K562 (cell line): Measurements from ENCODE around the gene FOS. TPM values are rescaled to one million over a fixed set of nuclear protein-coding genes. Genes with fewer than 3 reads are reported as not detected.

Source experiments
- BRCA1 ChIP-seq, 2 experiments: fragments of 450-650 bp in 1 of 2; sonication (generic) in 1 of 2; formaldehyde crosslinking in 1 of 2; IDR thresholded peaks; 2 replicates each; pipeline versions ENCODE4 v1.5.0 to v1.6.1; 2017 to 2020; ENCODE audit warnings: mild to moderate bottlenecking in 1 of 2, missing genetic modification reagents in 1 of 2
- CC2D1A ChIP-seq: fragments of 450-650 bp; IDR thresholded peaks from 2 replicates; pipeline ENCODE4 v1.6.1; 2017; ENCODE audit warnings: mild to moderate bottlenecking
- DEAF1 ChIP-seq: fragments of 450-650 bp; formaldehyde crosslinking; IDR thresholded peaks from 2 replicates; pipeline ENCODE4 v1.4.0; 2020; ENCODE audit warnings: mild to moderate bottlenecking, moderate library complexity
- HBP1 ChIP-seq: fragments of 450-650 bp; formaldehyde crosslinking; IDR thresholded peaks from 2 replicates; pipeline ENCODE4 v1.4.0; 2022; ENCODE audit warnings: missing genetic modification characterization
- NCOA4 ChIP-seq: fragments of 450-650 bp; IDR thresholded peaks from 2 replicates; pipeline ENCODE4 v1.6.1; 2018; ENCODE audit warnings: mild to moderate bottlenecking; ENCODE audit not compliant: partially characterized antibody
- PKNOX1 ChIP-seq: fragments of 450-650 bp; IDR thresholded peaks from 2 replicates; pipeline ENCODE4 v1.6.1; 2016
- RAD21 ChIP-seq, 2 experiments: fragments of 250-450 bp in 1 of 2; fragments of 450-650 bp in 1 of 2; sonication (Bioruptor Pico) in 1 of 2; formaldehyde crosslinking in 1 of 2; IDR thresholded peaks in 1 of 2; conservative IDR thresholded peaks in 1 of 2; 2 replicates each; pipeline versions ENCODE4 v1.4.0 to v1.8.0; 2020 to 2022; ENCODE audit warnings: mild to moderate bottlenecking in 2 of 2, moderate library complexity in 1 of 2
- RBM22 ChIP-seq: fragments of 200-400 bp; formaldehyde crosslinking; IDR thresholded peaks from 2 replicates; pipeline ENCODE4 v1.6.1; 2018; ENCODE audit warnings: low read length, low read depth; ENCODE audit not compliant: poor library complexity, severe bottlenecking
- RHOXF2B ChIP-seq: fragments of 250-450 bp; sonication (Bioruptor Pico); conservative IDR thresholded peaks from 2 replicates; pipeline ENCODE4 v1.5.1; 2021
- SIRT6 ChIP-seq: IDR thresholded peaks from one replicate; pipeline ENCODE4 v1.6.1; 2012; ENCODE audit warnings: low read depth, mild to moderate bottlenecking, control low read depth, inconsistent platforms, low read length, moderate library complexity
- SMAD2 ChIP-seq: fragments of 150-350 bp; IDR thresholded peaks from 2 replicates; pipeline ENCODE4 v1.6.1; 2014; ENCODE audit warnings: low read depth, mild to moderate bottlenecking, low read length
- STAT6 ChIP-seq: sonication (generic); formaldehyde crosslinking; IDR thresholded peaks from 2 replicates; pipeline ENCODE4 v1.8.1; 2023; ENCODE audit warnings: mild to moderate bottlenecking, missing genetic modification reagents
- ZNF282 ChIP-seq: sonication (generic); formaldehyde crosslinking; IDR thresholded peaks from 2 replicates; pipeline ENCODE4 v1.8.1; 2023; ENCODE audit warnings: missing genetic modification reagents
- ZNF41 ChIP-seq: fragments of 250-450 bp; sonication (Bioruptor Pico); conservative IDR thresholded peaks from 2 replicates; pipeline ENCODE4 v1.4.0; 2020; ENCODE audit warnings: mild to moderate bottlenecking
- ZNF77 ChIP-seq: fragments of 250-450 bp; sonication (Bioruptor Pico); IDR thresholded peaks from 2 replicates; pipeline ENCODE4 v1.5.0; 2020
- polyA plus RNA-seq, 8 experiments: library from polyadenylated mRNA; depleted of rRNA in 4 of 8; stranded (reverse) in 5 of 8; unstranded in 3 of 8; fragments of >200 nt; fragmentation: Nextera tagmentation in 2 of 8; fragmentation: Illumina TruSeq in 1 of 8; extraction: Ambion mirVana in 2 of 8; extraction: Trizol in 1 of 8; gene quantifications; 2 replicates each; pipeline versions ENCODE4 v1.2.1 to v1.2.3, GENCODE V29; 2011 to 2014; ENCODE audit warnings: inconsistent platforms in 1 of 8, missing spikeins in 1 of 8
- total RNA-seq, 7 experiments: library from RNA; depleted of rRNA in 6 of 7; stranded (reverse); fragments of >200 nt in 6 of 7; fragmentation: Illumina TruSeq in 2 of 7; extraction: Trizol in 2 of 7; gene quantifications; 2 replicates each; pipeline versions ENCODE4 v1.2.1 to v1.2.3, GENCODE V29; 2011 to 2021; ENCODE audit warnings: low replicate concordance in 1 of 7

Gene FOS
- total and polyA plus RNA-seq, 9 of the 15 experiments (the other 6 are each of a cell fraction or from before 2014, with no cell fraction given), result 0.54 to 13.8 (median 8.9) TPM

GRCh38 chr14:75306927-75307699 is 28.5 kb downstream of the FOS start (continued):
- TF ChIP-seq CC2D1A (no peak), SMAD2 (no peak), ZNF77 (CRISPR knock-in tag) (no peak), ZNF282 (no peak), RAD21 (CRISPR knock-in tag; conservative IDR thresholded peaks at IDR 0.05 in 1 of 2, IDR thresholded peaks at IDR 0.05 in 1 of 2) (peak; percentile 55 to 66), HBP1 (no peak), STAT6 (CRISPR knock-in tag) (no peak), RHOXF2B (no peak), RBM22 (no peak), ZNF41 (CRISPR knock-in tag) (no peak), DEAF1 (CRISPR knock-in tag) (peak; percentile 40; the same call in 1 of the 2 replicates), PKNOX1 (no peak), SIRT6 (no peak), BRCA1 (IDR thresholded peaks at IDR 0.05) (no peak), BRCA1 (CRISPR knock-in tag; IDR thresholded peaks at IDR 0.05) (no peak), NCOA4 (no peak)
